Measurements from ENCODE around the gene CRYL1. TPM values are rescaled to one million over a fixed set of nuclear protein-coding genes. Genes with fewer than 3 reads are reported as not detected.

The CRYL1 gene
- total and polyA plus RNA-seq, 2 of the 4 experiments (the other 2 are of a cell fraction) = 11.7 to 16.4 TPM

- WGBS, 2 experiments (ENCODE audit: extremely low coverage in 2 of 2, insufficient read length in 1 of 2) = 0% methylated on average over 1 of the region's 6 CpGs; no CpG with 5 or more reads in 1 of the 2 experiments
- Histone ChIP-seq H3K14ac (replicated peaks; ENCODE audit: low read depth, low read length) (no peak overlapping the region), H3K23ac (ENCODE audit: low read depth, low read length) (no peak overlapping the region), H2BK15ac (ENCODE audit: low read depth, low read length) (no peak overlapping the region; the same call in 2 of the 3 replicates), H3K56ac (ENCODE audit: extremely low read depth, insufficient read depth, low read length) (no peak overlapping the region), H3K27me3 (ENCODE audit: control insufficient read depth, insufficient read depth, low read length) (peaks cover 10% of the 10 kb centered on the region; the same call in 1 of the 2 replicates), H3K9ac (ENCODE audit: low read depth, low read length) (no peak overlapping the region), H3K27ac (ENCODE audit: insufficient read depth, low read length) (no peak overlapping the region), H2BK120ac (ENCODE audit: low read depth, low read length) (0 out of 2 replicates have a peak overlapping the region, but pooled peaks have one; percentile 5), H3K4ac (ENCODE audit: low read depth, low read length) (no peak overlapping the region), H2AK5ac (ENCODE audit: low read depth, low read length) (no peak overlapping the region), H2AFZ (replicated peaks; ENCODE audit: low read length, poor library complexity) (no peak overlapping the region), H3K9me1 (ENCODE audit: insufficient read depth, low read length) (peaks cover 6% of the 10 kb centered on the region; the same call in 1 of the 2 replicates), H3K4me3 (ENCODE audit: insufficient read depth, low read depth, low read length) (no peak overlapping the region), H4K8ac (ENCODE audit: low read depth in 2 of 2, low read length in 2 of 2) (no peak overlapping the region), H2AK9ac (replicated peaks; ENCODE audit: low read depth, low read length, poor library complexity) (no peak overlapping the region), H3K79me1 (ENCODE audit: low read depth in 1 of 2, low read length in 2 of 2) (no peaks in the 10 kb centered on the region), H4K91ac (ENCODE audit: insufficient read depth, low read depth, low read length) (peak overlapping the region; percentile 2; the same call in 1 of the 2 replicates), H4K5ac (ENCODE audit: low read depth, low read length) (no peak overlapping the region), H3K4me2 (ENCODE audit: low read depth, low read length) (no peak overlapping the region), H3K4me1 (ENCODE audit: control insufficient read depth, insufficient read depth, low read length) (peaks cover 7% of the 10 kb centered on the region), H2BK5ac (ENCODE audit: low read depth, low read length, poor library complexity, severe bottlenecking) (no peak overlapping the region), H3K36me3 (ENCODE audit: control insufficient read depth, insufficient read depth, low read length) (no peaks in the 10 kb centered on the region), H4K20me1 (ENCODE audit: insufficient read depth, low read length) (no peaks in the 10 kb centered on the region), H3K18ac (ENCODE audit: low read depth, low read length) (no peak overlapping the region), H2BK20ac (ENCODE audit: low read depth, low read length) (no peak overlapping the region), H3K9me3 (ENCODE audit: control insufficient read depth, insufficient read depth, low read length) (no peaks in the 10 kb centered on the region)
- intact Hi-C loops (cut with micrococcal nuclease) = no loop called here
- ATAC-seq (ENCODE audit: low read depth) = no peak
- POLR2A ChIA-PET (ENCODE audit: unreplicated experiment) = no interaction called here
- in situ Hi-C loops (cut with MboI; ENCODE audit: low sequenced_read_pairs) = no loop called here
- CTCF ChIA-PET = no interaction called here
- BruUV-seq (replicated peaks) = no TSS peak
- dilution Hi-C loops (cut with HindIII; ENCODE audit: low sequenced_read_pairs, unreplicated experiment) = no loop called here
- no peak for DNase-seq
- TF ChIP-seq NFE2L2 (IDR thresholded peaks at IDR 0.05; ENCODE audit: low read depth, low read length) (no peak), CHD1 (IDR thresholded peaks at IDR 0.05; ENCODE audit: low read depth, low read length) (no peak), MAFK (IDR thresholded peaks at IDR 0.05; ENCODE audit: low read depth, low read length) (no peak), ELK1 (IDR thresholded peaks at IDR 0.05; ENCODE audit: borderline replicate concordance, low read depth, low read length) (no peak), RCOR1 (IDR thresholded peaks at IDR 0.05; ENCODE audit: insufficient replicate concordance, low read length) (no peak), SMC3 (IDR thresholded peaks at IDR 0.05; ENCODE audit: low read depth, low read length) (no peak), RFX5 (IDR thresholded peaks at IDR 0.05; ENCODE audit: low read depth, low read length) (no peak), CTCF (conservative IDR thresholded peaks at IDR 0.05; ENCODE audit: low read depth, low read length) (no peak), MAZ (IDR thresholded peaks at IDR 0.05; ENCODE audit: borderline replicate concordance, low read depth, low read length) (no peak), POLR2A (IDR thresholded peaks at IDR 0.05; ENCODE audit: low read depth, low read length) (no peak), RAD21 (IDR thresholded peaks at IDR 0.05; ENCODE audit: low read length) (no peak), FOS (IDR thresholded peaks at IDR 0.05; ENCODE audit: low read depth, low read length) (no peak), USF2 (IDR thresholded peaks at IDR 0.05; ENCODE audit: low read depth, low read length) (no peak), CEBPB (IDR thresholded peaks at IDR 0.05; ENCODE audit: low read depth, low read length) (no peak), MXI1 (IDR thresholded peaks at IDR 0.05; ENCODE audit: borderline replicate concordance, low read depth, low read length) (no peak), BHLHE40 (IDR thresholded peaks at IDR 0.05; ENCODE audit: low read depth, low read length) (no peak)
These were observed 113.9 kb downstream of the CRYL1 start for GRCh38 chr13:20411638-20412342.
